GM18951 (cell line): ENCODE data around the gene CCSER2.
"Not testable (repeated sequence)": the region's sequence is repeated elsewhere in the genome, so short reads cannot be mapped to it uniquely, and the experiment has no call there.

ENCODE experiments used
- POLR2A ChIP-seq: IDR thresholded peaks from 4 replicates; pipeline ENCODE4 v1.6.1; 2011; ENCODE audit warnings: mild to moderate bottlenecking; ENCODE audit not compliant: insufficient read length, insufficient read depth; ENCODE audit errors: extremely low read depth
- in situ Hi-C: fragments of 300-500 bp; cut with MboI; formaldehyde crosslinking; loops from one replicate; pipeline ENCODE4 v1.12.0; 2022; ENCODE audit warnings: low sequenced_read_pairs, mixed read lengths, inconsistent platforms; ENCODE audit not compliant: unreplicated experiment

The CCSER2 gene

GRCh38 chr10:84306751-84307384, 21.5 kb upstream of the CCSER2 start:
- TF ChIP-seq POLR2A = no peak
- in situ Hi-C loops = no loop called here

GRCh38 chr10:84308021-84308420, 20.4 kb upstream of the CCSER2 start:
- in situ Hi-C loops = no loop called here
- no peak for TF ChIP-seq POLR2A

GRCh38 chr10:84308481-84309304, 19.7 kb upstream of the CCSER2 start:
- in situ Hi-C loops = no loop called here
- TF ChIP-seq POLR2A = no peak

- in situ Hi-C loops = no loop called here
- TF ChIP-seq POLR2A = no peak
Measured at GRCh38 chr10:84310470-84310869, 17.9 kb upstream of the CCSER2 start.

- TF ChIP-seq POLR2A = no peak
- in situ Hi-C loops = no loop called here
Measured at GRCh38 chr10:84311576-84311975, 16.8 kb upstream of the CCSER2 start.

GRCh38 chr10:84312816-84313215, 15.6 kb upstream of the CCSER2 start:
- TF ChIP-seq POLR2A = no peak
- in situ Hi-C loops = no loop called here

- in situ Hi-C loops = no loop called here
Measured at GRCh38 chr10:84314275-84314674, 14.1 kb upstream of the CCSER2 start.

GRCh38 chr10:84317174-84317573, 11.2 kb upstream of the CCSER2 start:
- in situ Hi-C loops = no loop called here
- no peak for TF ChIP-seq POLR2A

More at GRCh38 chr10:84314275-84314674, 14.1 kb upstream of the CCSER2 start:
- TF ChIP-seq POLR2A = no peak

GRCh38 chr10:84321902-84322301, 6.5 kb upstream of the CCSER2 start:
- no peak for TF ChIP-seq POLR2A
- in situ Hi-C loops = no loop called here

- in situ Hi-C loops = not testable (repeated sequence)
Measured at GRCh38 chr10:84323566-84323965, 4.8 kb upstream of the CCSER2 start.

GRCh38 chr10:84326995-84327394, 1.4 kb upstream of the CCSER2 start:
- in situ Hi-C loops = not testable (repeated sequence)

GRCh38 chr10:84329196-84329611, 815 bp downstream of the CCSER2 start:
- no peak for TF ChIP-seq POLR2A
- in situ Hi-C loops = no loop called here

- no peak for TF ChIP-seq POLR2A
- in situ Hi-C loops = no loop called here
Measured at GRCh38 chr10:84329986-84330651, 1.7 kb downstream of the CCSER2 start.

GRCh38 chr10:84331091-84331490, 2.7 kb downstream of the CCSER2 start:
- TF ChIP-seq POLR2A = no peak
- in situ Hi-C loops = no loop called here

- no peak for TF ChIP-seq POLR2A
Measured at GRCh38 chr10:84333864-84334451, 5.6 kb downstream of the CCSER2 start.

More at GRCh38 chr10:84333864-84334451, 5.6 kb downstream of the CCSER2 start:
- in situ Hi-C loops = no loop called here
